Skin epidermis (tissue), 12 donors: Measurements from ENCODE around the gene ADAMTS8.

Source experiments
- H3K27ac ChIP-seq, 21 experiments: fragments of 200-600 bp; sonication (generic) in 11 of 21; one replicate each; pipeline ENCODE4 v1.5.0; 2020; ENCODE audit warnings: mild to moderate bottlenecking in 3 of 21, inconsistent platforms in 2 of 21, moderate library complexity in 2 of 21
- H3K4me3 ChIP-seq, 7 experiments: fragments of 200-600 bp; sonication (generic) in 2 of 7; one replicate each; pipeline ENCODE4 v1.5.0; 2020; ENCODE audit warnings: inconsistent platforms in 2 of 7, mild to moderate bottlenecking in 2 of 7, moderate library complexity in 1 of 7

ADAMTS8 gene

GRCh38 chr11:130423541-130424142, 4.8 kb downstream of the ADAMTS8 start:
- H3K27ac ChIP-seq: no peak overlapping the region
- H3K4me3 ChIP-seq: no peak overlapping the region

DNA sequence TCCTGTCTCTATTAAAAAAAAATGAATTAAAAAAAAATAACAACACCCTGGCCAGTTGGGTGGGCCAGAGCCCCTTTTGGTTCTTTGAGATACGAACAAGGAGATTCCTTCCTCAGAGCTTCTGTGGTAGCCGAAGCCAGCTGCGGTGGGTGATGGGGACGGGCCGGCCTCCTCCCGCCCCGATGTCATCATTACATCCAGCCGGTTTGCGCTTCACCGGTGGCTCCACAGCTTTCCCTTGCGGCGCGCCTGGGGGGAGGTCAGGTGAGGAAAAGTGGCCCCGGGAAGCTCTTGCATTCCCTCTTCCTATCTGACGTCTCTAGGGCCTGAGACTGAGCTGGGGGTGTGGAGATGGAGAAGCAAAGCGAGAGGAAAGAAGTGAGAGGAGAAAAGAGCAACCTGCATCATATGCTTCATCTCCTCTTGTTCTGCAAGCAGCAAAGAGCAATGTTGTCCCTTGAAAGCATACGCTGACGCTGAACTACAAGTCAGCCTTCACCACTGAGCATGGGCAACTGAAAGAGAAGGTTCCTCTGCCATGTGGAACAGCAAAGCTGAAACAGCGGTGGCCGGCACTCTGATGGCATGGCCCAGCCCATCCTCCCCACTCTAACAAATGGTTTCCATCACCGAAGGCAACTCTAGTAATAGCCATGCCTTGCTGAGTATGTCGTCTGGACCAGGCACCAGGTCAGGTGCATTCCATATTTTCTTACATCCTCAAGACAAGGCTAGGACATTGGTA, 6.0 kb downstream of the ADAMTS8 start:
- no peak overlapping the region for H3K27ac ChIP-seq
- H3K4me3 ChIP-seq: no peak overlapping the region

DNA sequence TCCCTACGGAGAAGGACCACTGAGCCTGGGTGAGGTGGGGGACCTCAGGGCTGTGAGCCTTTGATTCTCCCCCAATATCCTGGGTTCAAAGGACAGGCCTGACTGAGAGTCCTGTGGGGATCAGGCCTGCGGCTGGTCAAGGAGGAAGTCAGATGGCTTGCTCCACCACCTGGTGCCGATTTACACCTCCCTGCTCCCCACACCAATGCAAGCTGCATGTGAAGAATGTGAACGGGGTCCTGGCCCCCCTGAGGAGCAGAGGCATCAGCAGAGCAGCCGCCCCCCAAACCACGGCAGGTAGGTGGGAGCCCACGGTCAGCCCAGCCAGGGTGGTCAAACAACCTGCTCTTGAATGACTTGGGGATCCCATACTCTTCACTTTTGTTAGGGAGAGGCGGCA, 6.7 kb downstream of the ADAMTS8 start:
- Histone ChIP-seq H3K27ac (no peak overlapping the region), H3K4me3 (no peak overlapping the region)

- H3K27ac ChIP-seq: no peak overlapping the region
- H3K4me3 ChIP-seq: no peak overlapping the region
These were observed 7.2 kb downstream of the ADAMTS8 start for GRCh38 chr11:130421199-130421585.

DNA sequence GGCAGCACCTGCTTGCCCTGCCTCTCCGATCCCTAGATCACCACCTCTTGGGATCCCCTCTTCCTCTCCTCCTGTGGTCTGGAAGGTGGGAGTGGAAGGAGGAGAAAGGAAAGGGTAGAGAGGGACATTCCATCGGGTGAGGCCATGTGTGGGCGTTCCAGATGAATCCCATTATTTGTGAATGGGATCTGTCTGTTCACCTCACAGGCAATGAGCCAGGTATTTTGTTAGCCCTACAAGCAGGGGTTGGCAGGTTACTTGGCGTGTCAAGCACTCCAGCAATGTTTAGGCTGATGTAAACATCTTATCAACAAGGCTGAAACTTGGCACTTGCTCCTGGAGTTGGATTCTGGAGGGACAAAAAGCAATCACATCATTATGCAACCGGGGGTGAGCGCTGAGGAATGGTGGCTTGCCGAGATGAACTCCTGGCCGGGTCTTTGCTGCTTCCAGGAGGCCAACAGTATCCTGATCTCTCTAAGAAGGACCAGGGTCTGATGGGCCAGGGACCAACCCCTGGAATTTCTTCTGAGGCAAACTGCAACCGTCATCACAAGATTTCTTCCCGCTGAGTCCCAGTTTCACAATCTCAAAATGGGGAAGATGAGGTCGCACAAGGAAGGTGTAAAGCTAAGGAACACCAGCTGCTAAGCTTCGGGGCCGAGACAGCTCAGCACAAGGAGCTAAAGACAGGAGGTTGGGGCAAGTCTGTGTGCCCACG, 7.8 kb downstream of the ADAMTS8 start:
- no peak overlapping the region for H3K4me3 ChIP-seq
- no peak overlapping the region for H3K27ac ChIP-seq

- Histone ChIP-seq H3K27ac (no peak overlapping the region), H3K4me3 (no peak overlapping the region)
These were observed 9.7 kb downstream of the ADAMTS8 start for GRCh38 chr11:130418756-130419155.

DNA sequence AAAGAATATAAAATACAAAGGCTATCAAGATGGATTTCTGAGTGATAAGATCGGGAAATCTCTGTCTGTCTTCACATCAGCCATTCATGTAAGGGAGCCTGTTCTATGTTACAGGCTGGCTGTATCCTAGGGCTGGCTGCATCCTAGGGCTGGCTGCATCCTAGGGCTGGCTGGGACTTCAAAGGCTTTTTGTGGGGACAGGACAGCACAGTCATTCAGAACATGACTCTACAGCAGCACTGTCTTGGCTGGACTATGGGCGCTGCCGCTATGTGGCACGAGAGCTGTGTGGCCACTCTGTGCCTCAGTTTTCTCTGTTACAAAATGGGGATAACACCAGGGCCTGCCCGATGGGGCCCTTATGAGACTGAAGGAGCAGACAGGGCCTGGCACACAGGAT, 10.2 kb downstream of the ADAMTS8 start:
- Histone ChIP-seq H3K27ac (no peak overlapping the region), H3K4me3 (no peak overlapping the region)

DNA sequence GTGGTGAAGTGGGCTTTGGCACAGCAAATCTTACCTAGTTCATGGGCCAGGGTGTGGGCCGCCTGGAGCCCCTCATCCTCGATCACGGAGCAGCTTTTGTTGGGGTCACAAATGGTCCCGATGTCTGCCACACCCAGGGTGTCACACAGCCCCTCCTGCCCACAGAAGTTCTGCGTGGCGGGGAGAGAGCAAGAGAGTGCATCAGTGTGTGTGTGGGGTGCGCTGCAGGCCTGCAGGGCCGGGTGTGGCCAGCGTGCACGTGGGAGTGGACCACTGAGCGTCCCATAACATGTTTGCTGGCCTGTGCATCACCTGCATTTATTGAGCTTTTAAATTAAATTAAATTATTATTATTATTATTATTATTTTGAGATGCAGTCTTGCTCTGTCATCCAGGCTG, 11.5 kb downstream of the ADAMTS8 start:
- no peak overlapping the region for H3K4me3 ChIP-seq
- no peak overlapping the region for H3K27ac ChIP-seq

- Histone ChIP-seq H3K4me3 (no peak overlapping the region), H3K27ac (no peak overlapping the region)
These were observed 11.9 kb downstream of the ADAMTS8 start for GRCh38 chr11:130416530-130416882.

DNA sequence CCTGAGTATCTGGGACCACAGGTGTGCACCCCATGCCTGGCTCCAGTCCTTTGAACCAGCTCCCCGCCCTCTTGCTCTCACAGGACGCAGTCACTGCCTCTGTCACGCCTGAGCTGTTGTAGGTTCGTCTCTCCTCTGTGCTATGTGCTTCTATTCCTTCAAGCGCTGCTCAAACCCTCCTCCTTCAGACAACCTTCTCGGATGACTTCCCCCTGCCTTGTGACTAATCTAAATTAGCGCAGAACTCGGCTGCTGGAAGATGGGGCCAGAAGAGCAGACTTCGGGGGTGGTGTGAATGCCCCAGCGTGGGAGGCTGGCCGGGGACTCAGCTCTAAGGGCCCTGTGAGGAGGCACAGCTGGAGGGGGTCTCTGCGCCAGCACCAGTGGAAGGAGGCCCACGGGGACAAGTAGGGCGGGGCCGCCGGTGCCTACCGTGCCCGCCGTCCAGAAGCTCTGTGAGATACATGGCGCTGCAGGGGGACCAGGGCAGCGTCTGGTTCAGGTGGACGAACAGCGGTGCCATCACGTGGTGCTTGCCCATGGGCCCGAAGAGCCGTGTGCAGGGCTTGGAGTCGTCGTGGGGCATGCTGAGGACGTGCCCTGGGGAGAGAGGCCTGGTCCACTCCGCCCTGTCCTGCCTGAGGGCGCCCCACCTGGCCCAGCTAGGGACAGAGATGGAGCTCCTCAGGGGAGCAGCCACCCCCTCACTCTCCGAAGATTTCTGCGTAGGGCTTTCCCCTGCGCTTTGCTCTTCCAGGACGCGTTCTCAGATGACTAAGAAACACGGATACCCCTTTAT, 12.5 kb downstream of the ADAMTS8 start:
- no peak overlapping the region for H3K4me3 ChIP-seq

DNA sequence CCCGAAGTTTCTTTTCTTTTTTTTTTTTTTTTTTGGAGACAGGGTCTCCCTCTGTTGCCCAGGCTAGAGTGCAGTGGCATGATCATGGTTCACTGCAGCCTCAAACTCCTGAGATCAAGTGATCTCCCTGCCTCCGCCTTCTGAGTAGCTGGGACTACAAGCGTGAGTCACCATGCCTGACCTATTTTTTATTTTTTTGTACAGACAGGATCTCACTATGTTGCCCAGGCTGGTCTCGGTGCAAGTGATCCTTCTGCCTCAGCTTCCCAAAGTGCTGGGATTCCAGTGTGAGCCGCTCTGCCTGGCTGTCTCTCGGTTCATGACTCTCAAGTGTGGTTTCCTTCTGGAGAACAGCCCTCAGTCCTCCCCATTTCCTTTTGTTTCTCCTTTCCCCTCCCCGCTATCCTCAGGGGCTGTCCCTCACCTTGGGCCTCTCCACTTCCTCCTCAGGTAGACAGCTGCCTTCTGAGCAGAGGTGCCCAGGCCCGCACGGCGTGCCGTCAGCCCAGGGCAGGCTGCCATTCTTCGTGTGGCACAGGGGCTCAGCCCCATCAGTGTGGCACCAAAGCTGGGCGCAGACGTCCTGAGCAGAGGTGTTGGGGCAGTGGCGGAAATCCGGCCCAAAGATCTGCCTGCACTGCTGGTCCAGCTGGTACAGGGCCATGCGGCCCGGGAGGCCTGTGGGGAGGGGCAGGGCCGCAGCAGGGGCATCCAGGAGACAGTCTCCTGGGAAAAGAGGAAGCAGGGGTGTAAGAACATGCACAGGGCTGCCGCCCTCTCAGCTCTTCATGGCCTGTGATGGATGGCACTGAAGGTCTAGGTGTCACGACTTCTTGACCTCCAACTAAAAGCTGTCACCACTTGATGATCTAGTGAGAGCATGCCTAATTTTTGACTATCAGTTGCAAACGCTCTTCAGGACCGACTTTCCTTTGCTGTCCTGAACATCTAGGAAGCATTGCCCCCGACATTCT, 14.0 kb downstream of the ADAMTS8 start:
- Histone ChIP-seq H3K4me3 (no peak overlapping the region), H3K27ac (no peak overlapping the region)

More for the DNA sequence above, 12.5 kb downstream of the ADAMTS8 start:
- no peak overlapping the region for H3K27ac ChIP-seq

GRCh38 chr11:130413405-130414106, 14.9 kb downstream of the ADAMTS8 start:
- peak overlapping the region in 1 of 21 experiments; percentile 30 for H3K27ac ChIP-seq
- H3K4me3 ChIP-seq: no peak overlapping the region

GRCh38 chr11:130411223-130411622, 17.2 kb downstream of the ADAMTS8 start:
- Histone ChIP-seq H3K4me3 (no peak overlapping the region), H3K27ac (no peak overlapping the region)

GRCh38 chr11:130409594-130410388, 18.6 kb downstream of the ADAMTS8 start:
- Histone ChIP-seq H3K4me3 (no peak overlapping the region), H3K27ac (no peak overlapping the region)

DNA sequence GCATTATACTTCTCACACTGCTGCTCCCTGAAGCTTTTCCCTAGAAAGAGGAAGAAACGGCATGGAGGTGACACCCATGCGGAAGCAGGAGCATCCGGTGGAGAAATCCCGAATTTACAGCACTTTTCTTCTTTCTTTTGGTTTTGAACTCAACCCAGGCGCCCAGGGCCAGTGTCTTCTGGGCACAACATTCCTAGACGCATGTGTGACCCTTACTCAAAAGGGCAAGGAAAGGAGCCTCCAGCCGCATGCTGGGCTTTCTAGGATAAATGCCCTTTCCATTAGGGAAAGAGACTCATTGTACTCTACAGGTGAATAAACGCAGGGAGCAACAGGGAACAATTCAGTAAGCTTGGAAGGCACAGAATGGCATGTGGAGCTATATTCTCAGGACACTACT, 19.5 kb downstream of the ADAMTS8 start:
- no peak overlapping the region for H3K4me3 ChIP-seq
- peak overlapping the region in 3 of 21 experiments; percentile 8 to 42 (median 13) for H3K27ac ChIP-seq

DNA sequence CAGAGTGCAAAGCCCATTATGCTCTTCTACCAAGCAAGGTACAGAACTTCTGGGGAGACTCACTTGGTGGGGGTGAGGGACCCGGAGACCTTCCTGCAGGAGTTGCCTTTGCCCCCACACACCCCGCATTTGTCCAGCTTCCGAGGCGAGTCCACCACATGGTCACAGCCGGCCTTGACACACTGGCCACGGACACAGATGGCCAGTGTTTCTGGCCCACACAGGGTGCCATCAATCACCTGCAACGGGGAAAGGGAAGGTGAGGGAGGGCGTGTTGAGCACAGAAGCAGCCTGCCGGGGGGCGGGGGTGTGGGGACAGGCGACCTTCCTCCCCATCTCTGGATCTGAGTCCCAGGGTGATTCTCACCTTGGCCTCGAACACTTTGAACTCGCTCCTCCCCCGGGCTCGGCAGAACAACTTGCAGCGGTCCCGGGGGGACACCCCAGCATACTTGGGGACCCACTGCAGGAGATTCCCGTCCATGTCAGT, 20.0 kb downstream of the ADAMTS8 start:
- Histone ChIP-seq H3K4me3 (no peak overlapping the region), H3K27ac (peak overlapping the region in 3 of 21 experiments; percentile 8 to 42 (median 13))

GRCh38 chr11:130407978-130408377, 20.4 kb downstream of the ADAMTS8 start:
- H3K27ac ChIP-seq: peak overlapping the region in 2 of 21 experiments; percentile 32 to 42

More at GRCh38 chr11:130407978-130408377, 20.4 kb downstream of the ADAMTS8 start:
- no peak overlapping the region for H3K4me3 ChIP-seq
